Urothelium cell line (cell line): ENCODE measurements around the gene SRP54.
"Not testable (repeated sequence)": the region's sequence is repeated elsewhere in the genome, so short reads cannot be mapped to it uniquely, and the experiment has no call there.

Source experiments
- DNase-seq: peaks from one replicate; pipeline ENCODE4 v3.0.0; 2011; ENCODE audit warnings: low spot score, mixed read lengths
- FAIRE-seq: peaks from 2 replicates; lab custom pipeline; 2011; peaks lifted over from hg19 to GRCh38; lab: Jason Lieb, UNC

SRP54 gene

DNA sequence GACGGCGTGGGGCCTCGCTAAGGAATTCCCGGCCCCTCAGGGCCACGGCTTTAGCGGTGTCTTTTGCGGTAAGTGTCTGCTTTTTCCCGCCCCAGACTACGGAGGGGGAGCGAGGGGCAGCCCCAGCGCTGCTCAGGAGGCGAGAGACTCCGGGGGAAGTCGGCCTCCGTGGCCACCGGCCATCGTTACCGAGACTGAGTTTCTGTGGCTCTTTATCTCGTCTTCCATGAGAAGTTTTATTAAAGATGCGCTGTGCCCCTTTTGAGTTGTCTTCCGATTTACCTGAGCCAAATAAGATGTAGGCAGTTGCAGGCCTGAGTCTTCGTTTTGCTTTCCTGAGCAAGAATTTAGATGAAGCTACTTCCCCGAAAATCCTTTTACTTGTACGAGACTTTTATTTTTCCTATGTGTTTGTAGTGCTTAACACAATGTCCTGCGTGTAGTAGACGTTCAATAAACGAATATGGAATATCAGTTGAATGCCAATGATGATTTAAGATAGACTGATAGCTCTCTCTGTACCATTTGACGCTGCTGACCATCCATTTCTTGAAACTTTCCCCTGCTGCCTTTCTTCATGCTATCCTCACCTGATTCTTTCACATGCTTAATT is 462 bp downstream of the SRP54 start:
- no peak for FAIRE-seq

DNA sequence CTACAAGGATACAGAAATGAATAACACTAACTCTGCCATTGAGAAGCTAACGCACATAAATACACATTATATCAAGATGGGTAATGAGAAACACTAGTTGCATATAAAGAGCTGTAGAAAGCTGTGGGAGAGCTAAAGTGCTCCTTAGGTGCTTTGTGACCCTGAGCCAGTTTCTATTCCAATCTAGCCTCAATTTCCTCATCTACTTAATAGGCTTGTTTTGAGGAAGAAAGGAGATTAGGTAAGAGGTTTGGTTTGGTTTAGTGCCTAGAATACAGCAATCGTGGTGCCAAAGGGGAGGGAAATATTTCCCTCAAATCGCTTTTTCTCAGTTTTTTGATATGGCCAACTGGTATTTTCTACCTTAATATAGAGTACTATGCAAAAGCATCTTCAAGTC is 994 bp downstream of the SRP54 start:
- FAIRE-seq (no peak), DNase-seq (no peak)

More for the DNA sequence above, 462 bp downstream of the SRP54 start:
- no peak for DNase-seq

DNA sequence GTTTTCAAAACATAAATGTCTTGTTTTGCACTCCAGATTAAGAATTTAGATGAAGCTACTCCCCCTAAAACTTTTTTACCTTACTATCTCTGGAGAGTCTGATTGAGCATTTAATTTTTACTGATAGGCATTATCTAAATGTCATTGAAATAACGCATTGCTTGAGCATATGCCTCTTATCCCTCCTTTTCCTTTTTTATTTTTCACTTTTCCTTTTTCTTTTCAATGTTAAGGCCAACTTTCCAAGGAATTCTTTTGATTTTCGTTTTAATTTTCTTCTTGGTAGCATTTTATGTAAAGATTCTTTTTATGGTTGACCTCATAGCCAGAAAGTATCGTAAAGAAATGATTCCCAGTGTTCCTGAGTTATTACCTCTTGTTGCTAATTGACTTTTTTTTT is 2.9 kb downstream of the SRP54 start:
- no peak for FAIRE-seq

DNA sequence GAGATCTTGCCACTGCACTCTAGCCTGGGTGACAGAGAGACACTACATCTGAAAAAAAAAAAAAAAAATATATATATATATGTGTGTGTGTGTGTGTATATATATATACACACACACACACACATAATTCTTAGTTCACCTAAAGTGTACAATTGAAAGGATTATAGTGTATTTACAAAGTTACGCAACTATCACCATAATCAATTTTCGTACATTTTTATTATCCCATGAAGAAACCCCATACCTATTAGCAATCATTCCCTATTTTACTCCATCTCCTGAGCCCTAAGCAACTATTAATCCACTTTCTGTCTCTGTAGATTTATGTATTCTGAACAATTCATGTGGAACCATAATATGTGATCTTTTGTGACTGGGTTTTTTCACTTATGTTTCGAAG is 4.4 kb downstream of the SRP54 start:
- DNase-seq = no peak
- FAIRE-seq = no peak

More for the DNA sequence above, 2.9 kb downstream of the SRP54 start:
- DNase-seq = no peak

DNA sequence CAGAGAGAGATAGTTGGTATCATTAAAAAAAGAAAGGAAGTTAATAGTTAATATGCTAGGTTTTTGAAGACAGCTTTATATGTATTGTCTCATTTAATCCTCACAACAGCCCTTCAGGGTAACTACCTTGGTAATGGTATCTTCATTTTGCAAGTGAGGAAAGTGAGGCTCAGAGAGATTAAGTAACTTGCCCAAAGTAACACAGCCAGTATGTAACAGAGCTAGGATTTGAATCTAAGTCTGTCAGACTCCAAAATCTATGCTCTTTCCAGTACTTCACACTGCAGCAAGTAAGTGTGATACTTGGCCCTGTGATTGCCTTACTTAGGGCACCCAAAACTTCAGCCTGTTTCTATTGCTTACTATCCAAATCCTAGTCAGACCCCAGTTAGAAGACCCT is 7.0 kb downstream of the SRP54 start:
- FAIRE-seq (no peak), DNase-seq (no peak)

DNA sequence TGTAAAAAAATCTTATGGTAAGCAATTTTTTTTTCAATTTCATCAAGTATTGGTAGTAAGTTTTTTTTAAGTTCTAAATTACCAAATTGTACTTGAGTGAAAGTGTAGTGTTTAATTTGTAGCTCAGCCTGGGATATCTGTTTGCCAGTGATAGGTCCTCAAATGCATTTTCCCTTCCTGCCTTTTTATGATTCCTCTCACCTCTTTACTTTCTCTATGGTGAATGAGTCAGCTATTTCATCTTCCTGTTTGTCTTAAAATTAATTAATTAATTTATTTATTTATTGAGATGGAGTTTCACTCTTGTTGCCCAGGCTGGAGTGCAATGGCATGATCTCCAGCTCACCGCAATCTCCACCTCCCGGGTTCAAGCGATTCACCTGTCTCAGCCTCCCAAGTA is 10.6 kb downstream of the SRP54 start:
- no peak for DNase-seq
- FAIRE-seq = no peak

DNA sequence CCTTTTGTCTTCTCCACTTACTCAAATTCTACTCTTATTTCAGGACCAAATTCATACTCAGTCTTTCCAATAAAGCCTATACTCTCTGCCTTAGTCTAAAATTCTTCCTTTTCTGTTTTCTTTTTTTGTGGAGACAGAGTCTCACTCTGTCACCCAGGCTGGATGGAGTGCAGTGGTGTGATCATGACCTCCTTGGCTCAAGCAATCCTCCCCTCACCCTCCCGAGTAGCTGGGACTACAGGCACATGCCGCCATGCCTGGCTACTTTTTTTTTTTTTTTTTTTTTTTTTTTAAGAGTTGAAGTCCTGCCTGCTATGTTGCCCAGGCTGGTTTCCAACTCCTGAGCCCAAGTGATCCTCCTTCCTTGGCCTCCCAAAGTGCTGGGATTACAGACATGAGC is 11.9 kb downstream of the SRP54 start:
- DNase-seq (no peak), FAIRE-seq (no peak)

DNA sequence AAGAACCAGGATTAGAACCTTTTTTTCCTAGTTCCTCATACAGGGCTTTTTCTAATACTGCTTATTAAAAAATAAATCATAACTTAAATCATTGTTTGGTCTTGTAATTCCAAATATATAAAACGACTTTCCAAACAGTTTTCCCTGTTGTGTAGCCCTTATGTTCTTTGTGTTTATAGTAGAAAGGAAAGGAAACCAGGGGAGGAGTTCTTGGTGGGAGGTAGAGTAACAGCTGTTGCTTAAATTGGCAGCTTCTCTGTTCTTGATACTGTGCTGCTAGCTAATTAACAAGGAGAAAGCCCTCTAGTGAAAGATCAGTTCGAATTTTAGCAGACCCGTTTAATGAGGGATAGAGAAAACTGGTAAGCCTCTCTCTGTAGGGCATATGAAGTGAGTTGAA is 15.0 kb downstream of the SRP54 start:
- no peak for FAIRE-seq
- no peak for DNase-seq

DNA sequence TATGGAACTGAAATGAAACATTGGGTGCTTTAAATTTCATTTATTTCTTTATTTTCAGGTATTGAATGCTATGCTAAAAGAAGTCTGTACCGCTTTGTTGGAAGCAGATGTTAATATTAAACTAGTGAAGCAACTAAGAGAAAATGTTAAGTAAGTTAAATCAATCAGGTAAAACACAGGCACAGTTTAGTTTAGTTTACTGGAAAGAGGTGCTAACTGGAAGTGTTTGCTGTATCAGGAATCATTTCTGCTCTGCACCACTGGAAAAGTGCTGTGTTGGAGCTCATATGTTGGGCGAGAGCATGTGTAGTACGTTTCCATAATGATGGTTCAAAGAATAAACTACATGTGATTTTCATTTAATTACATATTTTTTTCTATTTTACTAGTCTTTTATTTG is 16.7 kb downstream of the SRP54 start:
- no peak for FAIRE-seq
- no peak for DNase-seq

DNA sequence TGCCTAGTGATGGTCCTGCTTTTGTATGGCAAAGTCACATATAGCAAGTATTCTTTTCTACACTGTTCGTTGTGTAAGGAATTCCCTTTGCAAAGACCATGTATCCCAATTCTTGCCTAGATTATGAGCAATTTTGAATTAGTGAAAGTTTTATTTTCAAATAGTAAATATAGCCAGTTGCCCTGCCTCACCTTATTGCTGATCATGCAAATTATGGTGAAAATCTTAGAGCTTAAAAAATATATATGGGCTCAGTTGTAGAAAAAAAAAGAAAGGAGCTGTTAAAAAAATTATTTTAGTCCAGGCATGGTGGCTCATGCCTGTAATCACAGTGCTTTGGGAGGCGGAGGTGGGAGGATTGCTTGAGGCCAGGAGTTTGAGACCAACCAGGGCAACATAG is 18.8 kb downstream of the SRP54 start:
- FAIRE-seq (no peak), DNase-seq (no peak)

DNA sequence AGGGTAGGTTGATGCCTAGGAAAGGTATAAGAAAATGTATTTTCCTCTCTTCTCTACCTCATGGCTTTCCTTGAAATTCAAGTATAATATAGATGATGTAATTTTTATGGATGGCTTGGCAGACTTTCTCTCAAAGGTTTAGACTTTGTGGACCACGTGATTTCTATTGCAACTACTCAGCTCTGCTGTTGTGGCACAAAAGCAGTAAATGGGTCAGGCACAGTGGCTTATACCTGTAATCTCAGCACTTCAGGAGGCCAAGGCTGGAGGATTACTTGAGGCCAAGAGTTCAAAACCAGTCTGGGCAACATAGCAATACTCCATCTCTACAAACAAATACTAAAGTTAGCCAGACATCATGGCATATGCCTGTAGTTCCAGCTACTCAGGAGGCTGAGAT is 22.0 kb downstream of the SRP54 start:
- FAIRE-seq (no peak), DNase-seq (no peak)

DNA sequence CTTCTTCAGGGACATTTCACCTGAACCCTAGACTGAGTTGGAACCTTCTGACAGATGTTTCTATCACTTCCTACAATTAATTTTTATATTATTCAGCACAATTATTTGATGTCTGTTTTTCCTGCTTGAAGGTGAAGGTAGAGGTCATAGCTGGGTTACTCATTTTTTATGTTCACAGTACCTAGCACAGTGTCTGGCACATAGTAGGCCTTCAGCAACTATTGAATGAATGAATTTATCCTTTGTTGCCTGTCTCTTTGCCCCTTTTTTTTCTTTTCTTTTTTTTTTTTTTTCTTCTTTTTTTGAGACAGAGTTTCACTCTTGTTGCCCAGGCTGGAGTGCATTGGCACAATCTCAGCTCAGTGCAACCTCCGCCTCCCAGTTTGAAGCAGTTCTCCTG is 33.8 kb downstream of the SRP54 start:
- DNase-seq (no peak), FAIRE-seq (no peak)

DNA sequence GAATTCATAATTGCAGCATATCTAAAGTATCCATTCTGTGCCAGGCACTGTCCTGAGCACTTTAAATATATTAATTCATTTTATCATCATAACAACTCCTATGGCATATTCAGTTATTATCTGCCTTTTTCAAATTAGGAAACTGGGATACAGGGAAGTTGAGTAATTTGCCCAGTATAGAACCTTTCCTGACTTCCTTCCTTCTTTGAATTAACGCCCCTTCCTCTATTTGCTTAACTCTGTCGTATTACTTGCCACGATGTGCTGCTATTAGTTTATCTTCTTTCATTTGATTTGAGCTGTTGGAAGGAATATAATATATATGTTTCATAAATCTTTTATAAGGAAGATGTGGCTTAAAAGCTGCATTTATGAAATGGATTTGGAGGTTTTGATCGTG is 37.9 kb downstream of the SRP54 start:
- no peak for DNase-seq
- no peak for FAIRE-seq

DNA sequence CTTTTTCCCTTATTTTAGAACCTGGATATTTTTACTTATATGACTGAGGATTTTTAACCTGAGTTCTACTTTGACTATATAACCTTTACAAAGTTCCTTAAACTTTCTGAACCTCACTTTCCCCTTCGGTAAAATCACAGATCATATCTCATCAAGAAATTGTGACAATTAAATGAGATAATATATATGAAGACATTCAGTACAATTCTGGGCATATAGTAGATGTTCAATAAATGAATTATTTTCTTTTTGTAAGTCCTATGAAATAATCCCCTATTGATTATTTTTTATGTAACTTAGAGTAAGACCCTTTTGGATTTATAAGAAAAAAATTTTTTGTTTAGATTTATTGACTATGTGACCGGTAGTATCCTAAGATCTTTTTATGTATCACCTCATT is 45.6 kb downstream of the SRP54 start:
- DNase-seq = no peak
- FAIRE-seq = no peak

DNA sequence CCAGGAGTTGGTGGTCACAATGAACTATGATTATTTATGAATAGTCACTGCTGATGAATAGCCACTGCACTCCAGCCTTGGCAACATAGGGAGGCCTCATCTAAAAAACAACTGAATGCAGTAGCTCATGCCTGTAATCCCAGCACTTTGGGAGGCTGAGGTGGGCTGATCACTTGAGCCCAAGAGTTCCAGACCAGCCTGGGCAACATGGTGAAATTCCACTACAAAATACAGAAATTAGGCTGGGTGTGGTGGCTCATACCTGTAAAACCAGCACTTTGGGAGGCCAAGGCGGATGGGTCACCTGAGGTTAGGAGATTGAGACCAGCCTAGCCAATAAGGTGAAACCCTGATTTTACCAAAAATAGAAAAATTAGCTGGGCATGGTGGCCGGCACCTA is 49.8 kb downstream of the SRP54 start:
- DNase-seq (no peak), FAIRE-seq (no peak)

DNA sequence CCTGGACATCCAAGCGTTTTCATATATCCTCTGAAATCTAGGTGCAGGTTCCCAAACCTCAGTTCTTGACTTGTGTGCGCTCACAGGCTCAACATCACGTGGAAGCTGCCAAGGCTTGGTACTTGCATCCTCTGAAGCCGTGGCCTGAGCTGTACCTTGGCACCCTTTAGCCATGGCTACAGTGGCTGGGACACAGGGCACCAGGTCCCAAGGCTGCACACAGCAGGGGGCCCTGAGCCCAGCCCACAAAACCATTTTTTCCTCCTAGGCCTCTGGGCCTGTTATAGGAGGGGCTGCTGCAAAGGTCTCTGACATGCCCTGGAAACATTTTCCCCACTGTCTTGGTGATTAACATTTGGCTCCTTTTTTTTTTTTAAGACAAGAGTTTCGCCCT is 51.6 kb downstream of the SRP54 start:
- FAIRE-seq = no peak
- no peak for DNase-seq

DNA sequence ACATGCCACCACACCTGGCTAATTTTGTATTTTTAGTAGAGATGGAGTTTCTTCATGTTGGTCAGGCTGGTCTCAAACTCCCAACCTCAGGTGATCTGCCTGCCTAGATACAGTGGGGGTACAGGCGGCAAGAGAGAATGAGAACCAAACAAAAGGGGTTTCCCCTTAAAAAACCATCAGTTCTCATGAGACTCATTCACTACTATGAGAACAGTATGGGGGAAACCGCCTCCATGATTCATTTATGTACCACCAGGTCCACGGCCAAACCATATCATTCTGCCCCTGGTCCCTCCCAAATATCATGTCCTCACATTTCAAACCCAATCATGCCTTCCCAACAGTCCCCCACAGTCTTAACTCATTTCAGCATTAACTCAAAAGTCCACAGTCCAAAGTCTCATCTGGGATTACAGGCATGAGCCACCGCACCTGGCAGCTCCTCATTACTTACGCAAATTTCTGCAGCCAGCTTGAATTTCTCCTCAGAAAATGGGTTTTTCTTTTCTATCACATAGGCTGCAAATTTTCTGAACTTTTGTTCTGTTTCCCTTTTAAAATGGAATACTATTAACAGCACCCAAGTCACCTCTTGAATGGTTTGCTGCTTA is 52.3 kb downstream of the SRP54 start:
- not testable (repeated sequence) for FAIRE-seq, DNase-seq

DNA sequence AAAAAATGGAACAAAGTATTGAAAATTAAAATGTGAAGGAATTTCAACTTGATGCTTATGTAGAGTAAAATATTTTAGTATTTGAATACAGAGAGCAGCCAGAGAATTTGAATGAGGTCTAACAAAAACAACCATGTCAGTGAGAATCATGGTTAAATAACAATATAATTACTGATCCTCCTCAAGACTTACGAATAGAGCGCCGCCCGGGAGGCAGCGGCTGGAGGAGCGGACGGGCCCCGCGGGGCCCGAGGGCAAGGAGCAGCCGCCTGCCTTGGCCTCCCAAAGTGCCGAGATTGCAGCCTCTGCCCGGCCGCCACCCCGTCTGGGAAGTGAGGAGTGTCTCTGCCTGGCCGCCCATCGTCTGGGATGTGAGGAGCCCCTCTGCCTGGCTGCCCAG is 55.5 kb downstream of the SRP54 start:
- not testable (repeated sequence) for FAIRE-seq, DNase-seq

DNA sequence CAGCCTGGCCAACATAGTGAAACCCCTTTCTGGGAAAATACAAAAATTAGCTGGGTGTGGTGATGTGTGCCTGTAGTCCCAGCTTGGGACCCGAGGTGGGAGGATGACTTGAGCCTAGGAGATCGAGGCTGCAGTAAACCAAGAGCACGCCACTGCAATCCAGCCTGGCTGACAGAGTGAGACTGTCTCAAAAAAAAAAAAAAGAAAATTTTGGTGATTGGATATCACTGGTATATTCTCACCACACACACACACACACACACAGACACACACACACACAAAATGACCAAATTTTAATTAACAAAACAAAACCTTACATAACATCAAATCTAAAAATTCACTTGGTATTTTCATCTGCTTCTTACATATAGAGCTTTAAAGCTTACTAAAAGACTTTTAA is 59.8 kb downstream of the SRP54 start:
- FAIRE-seq (no peak), DNase-seq (no peak)

DNA sequence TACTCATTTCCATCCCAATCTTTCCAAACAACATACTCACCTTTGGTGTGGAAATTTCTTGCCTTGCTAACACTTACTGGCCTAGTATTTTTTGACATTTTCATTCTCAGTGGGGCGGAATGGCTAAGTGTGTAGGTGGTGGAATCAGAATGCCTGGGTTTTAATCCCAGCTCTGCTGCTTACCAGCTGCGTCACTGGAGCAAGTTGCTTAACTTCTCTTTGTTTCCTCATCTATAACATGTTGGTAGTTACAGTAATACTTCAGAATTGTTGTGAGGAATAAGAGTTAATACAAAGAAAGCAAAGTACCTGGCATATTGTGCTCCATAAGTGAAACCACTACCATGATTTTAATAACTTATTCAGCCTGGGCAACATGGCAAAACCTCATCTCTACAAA is 60.3 kb downstream of the SRP54 start:
- FAIRE-seq (no peak), DNase-seq (no peak)

DNA sequence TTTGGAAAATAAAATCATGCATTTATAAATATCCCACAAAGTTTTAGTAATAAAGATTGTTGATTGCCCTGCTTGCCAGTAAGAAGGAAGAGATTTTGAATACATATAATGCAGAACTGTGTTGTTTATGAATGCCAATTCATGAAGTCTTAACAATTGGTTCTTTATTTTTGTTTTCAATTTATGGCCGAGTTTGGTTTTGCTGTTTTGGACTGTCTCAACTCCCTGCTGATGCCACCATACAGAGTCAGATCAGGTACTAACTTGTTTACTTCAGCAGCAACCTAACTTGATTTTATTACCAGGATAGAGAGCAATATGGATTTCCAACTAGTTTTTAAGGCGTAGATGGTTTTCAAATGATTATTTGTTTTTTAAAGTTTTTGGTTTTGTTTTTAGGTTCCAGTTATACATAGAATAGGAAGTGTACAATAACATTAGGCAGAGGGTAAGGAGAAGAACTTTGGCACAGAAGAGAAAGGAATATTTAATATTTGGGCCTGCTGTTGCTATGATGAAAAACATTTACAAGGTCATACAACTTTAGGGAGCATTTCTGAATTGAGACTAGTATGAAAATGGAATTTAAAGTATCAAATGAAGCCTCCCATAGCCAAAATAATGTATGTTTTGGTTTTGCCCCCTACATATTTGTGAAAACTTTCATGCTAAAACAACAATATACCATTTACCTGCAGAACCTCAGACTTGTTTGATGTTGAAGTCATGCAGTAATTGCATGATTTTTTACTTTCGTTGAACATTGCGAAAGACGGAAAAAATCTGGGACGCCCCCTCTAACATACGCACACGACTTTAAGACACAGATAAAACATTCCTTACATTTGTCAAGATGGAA is 62.4 kb downstream of the SRP54 start:
- FAIRE-seq = no peak
- DNase-seq = no peak

DNA sequence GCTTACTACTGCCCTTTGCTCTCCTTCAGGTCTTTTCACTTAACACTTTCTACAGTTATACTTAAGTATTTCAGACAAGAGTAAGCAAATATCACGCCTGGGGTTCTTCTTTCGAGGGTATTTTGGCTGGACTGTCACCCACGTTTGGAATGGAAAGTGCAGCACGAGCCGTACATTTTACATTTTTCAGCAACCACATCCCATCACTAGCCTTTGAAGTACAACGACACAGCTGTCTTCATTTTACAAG is 62.9 kb downstream of the SRP54 start:
- FAIRE-seq (no peak), DNase-seq (no peak)
